SU-DHL-6 (cell line): ENCODE data around the gene TOMM34.

ENCODE experiments used
- CTCF ChIP-seq: fragments of 200-600 bp; sonication (generic); IDR thresholded peaks from one replicate; pipeline ENCODE4 v1.5.1; 2017; ENCODE audit warnings: antibody characterized with exemption, mild to moderate bottlenecking, low read length, moderate library complexity; ENCODE audit not compliant: insufficient read depth, poor library complexity, severe bottlenecking
- EZH2phosphoT487 ChIP-seq: fragments of 200-600 bp; sonication (generic), shearing (Covaris generic); conservative IDR thresholded peaks from 2 replicates; pipeline ENCODE4 v1.6.1; 2018; ENCODE audit warnings: mild to moderate bottlenecking, antibody characterized with exemption, low read length, moderate library complexity, mixed read lengths

DNA sequence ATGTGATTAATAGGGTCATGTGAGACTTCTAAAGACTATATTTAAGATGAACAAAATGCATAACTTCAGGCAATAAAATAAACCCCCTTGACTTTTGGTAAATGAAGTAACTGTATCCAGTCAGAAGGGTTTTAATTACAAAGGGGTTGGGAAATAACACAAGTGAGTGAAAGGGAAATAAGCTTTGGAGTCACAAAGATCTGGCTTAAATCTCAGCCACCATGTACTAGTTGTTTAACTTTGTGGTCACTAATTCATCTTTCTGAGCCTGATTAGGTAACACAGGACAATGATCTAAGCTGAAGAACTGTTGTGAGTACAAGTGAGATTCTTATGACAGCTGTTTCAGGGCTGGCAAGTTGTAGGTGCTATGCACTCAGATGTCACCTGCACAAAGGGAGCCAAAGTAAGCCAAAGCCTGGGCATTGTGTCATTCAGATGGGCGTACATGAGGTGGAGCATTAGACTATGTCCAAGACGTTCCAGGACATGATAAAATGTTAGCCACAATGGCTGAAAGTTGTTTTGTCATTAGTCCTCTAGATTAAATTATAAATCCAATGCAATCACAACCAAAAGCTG is 13.8 kb downstream of the TOMM34 start:
- no peak for TF ChIP-seq CTCF
- no peak for TF ChIP-seq EZH2phosphoT487
